Prostate gland (tissue), 2 donors: ENCODE results near the gene AKAP13. TPM values are rescaled to one million over a fixed set of nuclear protein-coding genes. Genes with fewer than 3 reads are reported as not detected.

ENCODE experiments used
- DNase-seq: peaks from one replicate; pipeline ENCODE4 v3.0.0-alpha.2; 2019; ENCODE audit warnings: low spot score
- H3K27ac ChIP-seq, 2 donors: fragments of 200-600 bp; sonication (generic); 2 replicates each; pipeline ENCODE4 v1.5.1; 2017 to 2019
- H3K27me3 ChIP-seq: fragments of 200-600 bp; sonication (generic); replicated peaks from 2 replicates; pipeline ENCODE4 v1.5.1; 2019; ENCODE audit not compliant: insufficient read depth
- H3K36me3 ChIP-seq, 2 donors: fragments of 200-600 bp; sonication (generic); 1 replicate in 1 of 2; 2 replicates in 1 of 2; pipeline versions ENCODE4 v1.5.1 to v1.8.1; 2017 to 2019
- H3K4me1 ChIP-seq: fragments of 200-600 bp; sonication (generic); replicated peaks from 2 replicates; pipeline ENCODE4 v1.5.1; 2019
- H3K4me3 ChIP-seq, 2 donors: fragments of 200-600 bp; sonication (generic); 2 replicates each; pipeline ENCODE4 v1.5.1; 2017 to 2019
- H3K9me3 ChIP-seq: fragments of 200-600 bp; sonication (generic); 2 replicates; pipeline ENCODE4 v1.5.1; 2017
- POLR2A ChIP-seq: fragments of 450-650 bp; IDR thresholded peaks from one replicate; pipeline ENCODE4 v1.6.1; 2016; ENCODE audit warnings: antibody characterized with exemption, mild to moderate bottlenecking
- POLR2AphosphoS5 ChIP-seq: sonication (generic); formaldehyde crosslinking; IDR thresholded peaks from one replicate; pipeline ENCODE4 v1.6.1; 2017; ENCODE audit warnings: antibody characterized with exemption
- WGBS: methylation state at CpG from one replicate; pipeline ENCODE4 v1.1.5; 2018; 5-methylcytosine and 5-hydroxymethylcytosine counted together
- intact Hi-C: fragments of 100-400 bp; cut with DNase I; formaldehyde crosslinking; loops from one replicate; pipeline ENCODE4 v1.14.2; 2022
- total RNA-seq, 2 donors: library from RNA; depleted of rRNA; stranded (reverse); fragments of >200 nt; gene quantifications; one replicate each; pipeline ENCODE4 v1.1.0, GENCODE V29; 2016
- TF ChIP-seq, protein P1 (sequence below), 4 experiments: fragments of 200-600 bp in 2 of 4; fragments of 450-650 bp in 2 of 4; sonication (generic) in 2 of 4; IDR thresholded peaks; 1 replicate in 3 of 4; 2 replicates in 1 of 4; pipeline ENCODE4 v1.5.1; 2016 to 2019; ENCODE audit warnings: antibody characterized with exemption in 4 of 4, mild to moderate bottlenecking in 2 of 4, moderate library complexity in 2 of 4

AKAP13 gene
- total RNA-seq, 2 donors from 2014 or later = 102 to 195 TPM

DNA sequence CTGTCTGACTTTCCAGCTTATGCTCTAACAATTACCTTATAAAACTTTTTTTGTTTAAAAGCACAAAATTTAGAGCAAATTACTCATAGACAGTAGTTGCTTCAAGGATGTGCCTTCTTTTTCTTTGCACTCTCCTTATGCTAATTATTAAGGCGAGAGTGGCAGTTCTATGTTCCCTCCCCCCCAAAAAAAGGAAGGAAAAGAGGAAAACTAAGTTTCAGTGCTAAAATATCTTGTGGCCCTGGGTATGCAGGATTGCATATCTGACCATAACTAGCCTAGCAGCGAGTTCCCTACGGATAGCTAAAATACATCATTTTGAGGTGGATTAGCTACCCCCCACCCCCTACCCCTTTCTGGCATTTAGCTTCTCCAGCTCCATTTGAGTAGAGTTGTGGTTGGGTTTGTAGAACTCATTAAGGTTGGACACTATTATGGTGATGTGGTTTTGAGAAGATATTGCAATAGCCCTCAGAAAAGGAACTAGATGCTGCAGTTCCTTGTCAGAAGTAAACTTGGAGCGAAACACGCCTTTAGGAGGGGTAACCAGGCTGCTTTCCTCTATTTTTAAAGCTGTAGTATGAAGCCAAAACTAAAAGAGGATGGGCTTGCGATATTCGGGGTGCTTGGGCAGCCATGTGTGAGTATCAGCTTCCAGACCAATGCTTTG lies 174.6 kb downstream of the AKAP13 start:
- Histone ChIP-seq H3K4me1 (no peaks in the 10 kb centered on the region), H3K4me3 (no peak overlapping the region), H3K36me3 (no peaks in the 10 kb centered on the region), H3K27me3 (no peaks in the 10 kb centered on the region), H3K27ac (no peak overlapping the region), H3K9me3 (no peaks in the 10 kb centered on the region)
- DNase-seq = no peak
- TF ChIP-seq POLR2AphosphoS5 = no peak
- no peak for TF ChIP-seq POLR2A
- TF ChIP-seq, protein P1, sequence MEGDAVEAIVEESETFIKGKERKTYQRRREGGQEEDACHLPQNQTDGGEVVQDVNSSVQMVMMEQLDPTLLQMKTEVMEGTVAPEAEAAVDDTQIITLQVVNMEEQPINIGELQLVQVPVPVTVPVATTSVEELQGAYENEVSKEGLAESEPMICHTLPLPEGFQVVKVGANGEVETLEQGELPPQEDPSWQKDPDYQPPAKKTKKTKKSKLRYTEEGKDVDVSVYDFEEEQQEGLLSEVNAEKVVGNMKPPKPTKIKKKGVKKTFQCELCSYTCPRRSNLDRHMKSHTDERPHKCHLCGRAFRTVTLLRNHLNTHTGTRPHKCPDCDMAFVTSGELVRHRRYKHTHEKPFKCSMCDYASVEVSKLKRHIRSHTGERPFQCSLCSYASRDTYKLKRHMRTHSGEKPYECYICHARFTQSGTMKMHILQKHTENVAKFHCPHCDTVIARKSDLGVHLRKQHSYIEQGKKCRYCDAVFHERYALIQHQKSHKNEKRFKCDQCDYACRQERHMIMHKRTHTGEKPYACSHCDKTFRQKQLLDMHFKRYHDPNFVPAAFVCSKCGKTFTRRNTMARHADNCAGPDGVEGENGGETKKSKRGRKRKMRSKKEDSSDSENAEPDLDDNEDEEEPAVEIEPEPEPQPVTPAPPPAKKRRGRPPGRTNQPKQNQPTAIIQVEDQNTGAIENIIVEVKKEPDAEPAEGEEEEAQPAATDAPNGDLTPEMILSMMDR (IDR thresholded peaks at IDR 0.05) = no peak
- WGBS = 86% methylated on average over 7 of the region's 7 CpGs
- intact Hi-C loops = no loop called here

DNA sequence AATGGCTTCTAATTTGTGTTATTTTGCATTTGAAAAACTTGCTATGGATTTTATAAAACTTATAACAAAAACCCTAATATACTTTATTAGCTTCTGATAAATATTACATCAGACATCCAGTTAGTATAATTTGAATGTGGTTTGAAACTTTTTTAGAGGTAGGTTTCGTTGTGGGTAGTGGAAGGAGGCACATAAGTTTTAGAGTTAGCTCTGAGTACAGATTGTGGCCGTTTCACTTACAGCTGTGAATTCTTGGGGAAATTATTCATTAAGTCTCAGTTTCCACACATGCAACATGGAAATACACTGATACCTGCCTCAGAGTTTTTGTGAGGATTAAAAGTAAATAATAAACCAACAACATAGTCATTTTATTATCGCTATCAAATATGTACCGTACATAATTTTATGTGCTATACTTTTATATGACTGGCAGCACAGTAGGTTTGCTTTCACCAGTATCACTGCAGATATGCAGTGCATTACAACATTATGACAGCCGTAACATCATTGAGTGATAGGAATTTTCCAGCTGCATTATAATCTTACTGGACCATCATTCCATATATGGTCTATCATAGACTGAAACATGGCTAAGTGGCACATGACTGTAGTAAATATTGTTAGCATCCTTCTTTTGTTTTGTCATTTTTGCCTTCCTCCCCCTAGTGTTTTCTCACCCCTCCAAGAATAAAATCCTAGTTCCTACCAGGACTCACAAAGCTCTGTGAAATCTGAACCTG lies 175.6 kb downstream of the AKAP13 start:
- H3K27me3 ChIP-seq = no peaks in the 10 kb centered on the region
- no peaks in the 10 kb centered on the region for H3K9me3 ChIP-seq
- DNase-seq = no peak
- WGBS = 82% methylated on average over 5 of the region's 5 CpGs
- H3K4me1 ChIP-seq = no peaks in the 10 kb centered on the region
- TF ChIP-seq POLR2A = no peak
- TF ChIP-seq, protein P1 (IDR thresholded peaks at IDR 0.05) = no peak
- no peak for TF ChIP-seq POLR2AphosphoS5
- intact Hi-C loops = no loop called here
- H3K4me3 ChIP-seq = no peak overlapping the region
- H3K36me3 ChIP-seq = no peaks in the 10 kb centered on the region
- peak overlapping the region in 1 of 2 donors; percentile 19 for H3K27ac ChIP-seq

DNA sequence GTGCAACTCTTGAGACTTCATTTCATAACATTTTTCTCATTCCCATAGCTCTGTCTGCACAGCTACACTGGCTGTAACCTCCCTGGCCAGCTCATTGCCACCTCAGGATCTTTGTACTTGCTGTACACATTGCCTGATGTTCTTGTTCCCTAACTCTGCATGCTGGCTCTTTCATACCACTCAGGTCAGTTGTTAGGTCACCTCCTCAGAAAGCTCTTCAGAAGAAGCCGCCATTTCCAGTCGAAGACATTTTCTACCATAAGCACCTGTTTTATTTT lies 176.2 kb downstream of the AKAP13 start:
- Histone ChIP-seq H3K27me3 (no peaks in the 10 kb centered on the region), H3K27ac (peak overlapping the region in 1 of 2 donors; percentile 19), H3K4me3 (no peak overlapping the region), H3K36me3 (no peaks in the 10 kb centered on the region), H3K4me1 (no peaks in the 10 kb centered on the region), H3K9me3 (no peaks in the 10 kb centered on the region)
- no peak for TF ChIP-seq POLR2A
- TF ChIP-seq, protein P1 (IDR thresholded peaks at IDR 0.05) = no peak
- TF ChIP-seq POLR2AphosphoS5 = no peak
- no peak for DNase-seq
- intact Hi-C loops = no loop called here
- 100% methylated on average over 2 of the region's 2 CpGs for WGBS

DNA sequence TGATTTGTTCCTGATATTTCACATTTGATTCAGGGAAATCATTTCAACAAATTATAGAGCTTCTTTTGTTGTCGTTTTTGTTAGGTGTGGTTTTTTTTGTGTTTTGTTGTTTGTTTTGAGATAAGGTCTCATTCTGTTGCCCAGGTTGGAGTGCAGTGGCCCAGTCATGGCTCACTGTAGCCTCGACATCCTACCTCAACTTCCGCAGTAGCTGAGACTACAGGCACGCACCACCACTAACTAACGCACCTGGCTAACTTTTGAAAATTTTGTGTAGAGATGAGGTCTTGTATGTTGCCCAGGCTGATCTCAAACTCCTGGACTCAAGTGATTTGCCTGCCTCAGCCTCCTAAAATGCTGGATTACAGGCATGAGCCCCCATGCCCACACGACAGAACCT lies 177.0 kb downstream of the AKAP13 start:
- intact Hi-C loops = no loop called here
- peak overlapping the region in 1 of 2 donors; percentile 19 for H3K27ac ChIP-seq
- WGBS = 75% methylated on average over 6 of the region's 6 CpGs
- H3K27me3 ChIP-seq = no peaks in the 10 kb centered on the region
- no peak for DNase-seq
- H3K4me1 ChIP-seq = no peaks in the 10 kb centered on the region
- H3K9me3 ChIP-seq = no peaks in the 10 kb centered on the region
- TF ChIP-seq POLR2AphosphoS5 (no peak), POLR2A (no peak)
- TF ChIP-seq, protein P1 (IDR thresholded peaks at IDR 0.05) = no peak
- no peak overlapping the region for H3K4me3 ChIP-seq
- no peaks in the 10 kb centered on the region for H3K36me3 ChIP-seq

DNA sequence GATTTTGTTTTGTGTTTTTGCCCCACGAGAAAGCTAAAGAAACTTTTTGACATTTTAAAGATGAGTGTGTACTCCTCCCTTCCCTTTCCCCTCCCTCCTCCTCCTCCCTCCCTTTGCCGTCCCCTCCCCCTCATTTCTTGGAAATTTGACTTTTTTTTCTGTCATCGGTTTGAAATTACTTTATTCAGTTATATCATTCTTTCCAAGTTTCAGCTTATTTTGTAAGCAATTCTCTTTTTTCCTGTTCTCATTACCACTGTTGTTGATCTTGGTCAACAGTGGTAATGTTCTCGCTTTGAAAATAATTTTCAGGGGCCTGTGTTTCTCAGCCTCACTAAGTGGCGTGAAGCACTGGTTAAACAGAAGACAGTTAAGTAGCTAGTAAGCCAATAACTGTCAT lies 178.4 kb downstream of the AKAP13 start:
- Histone ChIP-seq H3K36me3 (no peaks in the 10 kb centered on the region), H3K4me1 (no peaks in the 10 kb centered on the region), H3K9me3 (no peaks in the 10 kb centered on the region), H3K4me3 (no peak overlapping the region), H3K27me3 (no peaks in the 10 kb centered on the region), H3K27ac (no peak overlapping the region)
- WGBS = 57% methylated on average over 5 of the region's 5 CpGs
- intact Hi-C loops = no loop called here
- TF ChIP-seq, protein P1 (IDR thresholded peaks at IDR 0.05) = no peak
- no peak for TF ChIP-seq POLR2AphosphoS5
- no peak for DNase-seq
